ENCODE measurements around the gene PRAMEF1.

DNA sequence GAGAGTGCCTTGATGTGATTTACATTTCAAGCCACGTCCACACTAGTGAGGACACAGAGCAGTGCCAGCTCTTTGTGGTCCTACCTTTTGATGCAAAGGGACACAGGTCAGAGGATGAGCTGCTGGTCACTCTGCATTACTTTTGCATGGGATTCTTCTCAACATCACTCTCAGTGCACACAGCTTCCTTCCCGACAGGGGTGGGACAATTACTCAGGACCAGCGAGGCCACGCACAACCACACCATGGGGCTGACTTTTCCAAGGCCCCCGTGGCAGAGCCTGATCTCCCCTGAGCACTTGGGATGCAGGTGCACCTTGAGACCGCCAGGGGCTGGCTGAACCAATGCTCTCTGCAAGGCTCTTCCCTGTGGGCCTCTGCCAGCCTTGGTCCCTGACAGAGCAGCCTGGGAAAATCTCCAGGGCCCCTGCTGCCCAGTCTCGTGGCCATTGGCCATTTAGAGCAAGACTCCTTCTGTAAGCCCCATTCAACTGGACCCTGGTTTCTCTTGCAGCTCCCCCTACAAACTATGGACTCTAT, 30.9 kb upstream of the PRAMEF1 start:
- TF ChIP-seq, protein P1, sequence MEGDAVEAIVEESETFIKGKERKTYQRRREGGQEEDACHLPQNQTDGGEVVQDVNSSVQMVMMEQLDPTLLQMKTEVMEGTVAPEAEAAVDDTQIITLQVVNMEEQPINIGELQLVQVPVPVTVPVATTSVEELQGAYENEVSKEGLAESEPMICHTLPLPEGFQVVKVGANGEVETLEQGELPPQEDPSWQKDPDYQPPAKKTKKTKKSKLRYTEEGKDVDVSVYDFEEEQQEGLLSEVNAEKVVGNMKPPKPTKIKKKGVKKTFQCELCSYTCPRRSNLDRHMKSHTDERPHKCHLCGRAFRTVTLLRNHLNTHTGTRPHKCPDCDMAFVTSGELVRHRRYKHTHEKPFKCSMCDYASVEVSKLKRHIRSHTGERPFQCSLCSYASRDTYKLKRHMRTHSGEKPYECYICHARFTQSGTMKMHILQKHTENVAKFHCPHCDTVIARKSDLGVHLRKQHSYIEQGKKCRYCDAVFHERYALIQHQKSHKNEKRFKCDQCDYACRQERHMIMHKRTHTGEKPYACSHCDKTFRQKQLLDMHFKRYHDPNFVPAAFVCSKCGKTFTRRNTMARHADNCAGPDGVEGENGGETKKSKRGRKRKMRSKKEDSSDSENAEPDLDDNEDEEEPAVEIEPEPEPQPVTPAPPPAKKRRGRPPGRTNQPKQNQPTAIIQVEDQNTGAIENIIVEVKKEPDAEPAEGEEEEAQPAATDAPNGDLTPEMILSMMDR (IDR thresholded peaks at IDR 0.05): no peak
- TF ChIP-seq POLR2AphosphoS5 (IDR thresholded peaks at IDR 0.05): no peak
